ENCODE data around the gene NUAK2. TPM values are rescaled to one million over a fixed set of nuclear protein-coding genes. Genes with fewer than 3 reads are reported as not detected.
"Not testable (repeated sequence)": the region's sequence is repeated elsewhere in the genome, so short reads cannot be mapped to it uniquely, and the experiment has no call there.

NUAK2 gene
- total RNA-seq, 1 experiment from 2014 or later = 25.7 TPM

GRCh38 chr1:205368478-205368877 lies 46.9 kb upstream of the NUAK2 start:
- TF ChIP-seq CTCF (IDR thresholded peaks at IDR 0.05; ENCODE audit: insufficient read depth in 1 of 2, low read depth in 1 of 2, low read length in 1 of 2, severe bottlenecking in 1 of 2, unreplicated experiment in 1 of 2) = no peak
- Mint-ChIP-seq H3K4me3 (ENCODE audit: unreplicated experiment) (no peak overlapping the region), H3K27ac (ENCODE audit: unreplicated experiment) (no peak overlapping the region), H3K4me1 (ENCODE audit: low read depth, unreplicated experiment) (no peaks in the 10 kb centered on the region), H3K27me3 (ENCODE audit: insufficient read depth, unreplicated experiment) (peaks cover 9% of the 10 kb centered on the region), H3K9me3 (ENCODE audit: unreplicated experiment) (no peaks in the 10 kb centered on the region), H3K36me3 (ENCODE audit: insufficient read depth, unreplicated experiment) (no peaks in the 10 kb centered on the region)
- H3K4me3 ChIP-seq (ENCODE audit: low read depth, low read length) = no peak overlapping the region
- H3K4me1 ChIP-seq = no peaks in the 10 kb centered on the region
- H3K9me3 ChIP-seq = no peaks in the 10 kb centered on the region
- no TSS peak for BruUV-seq (replicated peaks)
- no peaks in the 10 kb centered on the region for H3K36me3 ChIP-seq (ENCODE audit: control insufficient read depth, insufficient read depth, low read length)
- no peaks in the 10 kb centered on the region for H3K27me3 ChIP-seq (replicated peaks; ENCODE audit: control insufficient read depth, insufficient read depth, low read length)
- ChIA-PET CTCF (no interaction called here), POLR2A (no interaction called here)
- DNase-seq = no peak
- intact Hi-C loops (cut with micrococcal nuclease; ENCODE audit: unreplicated experiment) = no loop called here

- intact Hi-C loops (cut with micrococcal nuclease; ENCODE audit: unreplicated experiment) = no loop called here
- Mint-ChIP-seq H3K27me3 (ENCODE audit: insufficient read depth, unreplicated experiment) (peaks cover 10% of the 10 kb centered on the region), H3K9me3 (ENCODE audit: unreplicated experiment) (no peaks in the 10 kb centered on the region), H3K36me3 (ENCODE audit: insufficient read depth, unreplicated experiment) (no peaks in the 10 kb centered on the region), H3K4me1 (ENCODE audit: low read depth, unreplicated experiment) (no peaks in the 10 kb centered on the region), H3K27ac (ENCODE audit: unreplicated experiment) (no peak overlapping the region), H3K4me3 (ENCODE audit: unreplicated experiment) (no peak overlapping the region)
- Histone ChIP-seq H3K9me3 (no peaks in the 10 kb centered on the region), H3K36me3 (ENCODE audit: control insufficient read depth, insufficient read depth, low read length) (no peaks in the 10 kb centered on the region), H3K4me3 (ENCODE audit: low read depth, low read length) (no peak overlapping the region), H3K4me1 (no peaks in the 10 kb centered on the region), H3K27me3 (replicated peaks; ENCODE audit: control insufficient read depth, insufficient read depth, low read length) (no peaks in the 10 kb centered on the region)
- CTCF ChIA-PET = interaction anchor here (0.6 kb wide), 2 partner anchors 41 to 92 kb away, joined by 3 read pairs; no protein-coding TSS in a partner anchor
- POLR2A ChIA-PET = no interaction called here
- DNase-seq = no peak
- no TSS peak for BruUV-seq (replicated peaks)
- TF ChIP-seq CTCF (IDR thresholded peaks at IDR 0.05; ENCODE audit: insufficient read depth in 1 of 2, low read depth in 1 of 2, low read length in 1 of 2, severe bottlenecking in 1 of 2, unreplicated experiment in 1 of 2) = no peak
Observed at GRCh38 chr1:205365945-205366463, 44.5 kb upstream of the NUAK2 start.

- H3K4me1 ChIP-seq; BruUV-seq (replicated peaks); H3K4me3 ChIP-seq (ENCODE audit: low read depth, low read length); H3K36me3 ChIP-seq (ENCODE audit: control insufficient read depth, insufficient read depth, low read length); H3K9me3 ChIP-seq; H3K36me3 Mint-ChIP-seq (ENCODE audit: insufficient read depth, unreplicated experiment); DNase-seq; H3K4me3 Mint-ChIP-seq (ENCODE audit: unreplicated experiment); H3K4me1 Mint-ChIP-seq (ENCODE audit: low read depth, unreplicated experiment); H3K27me3 ChIP-seq (replicated peaks; ENCODE audit: control insufficient read depth, insufficient read depth, low read length); POLR2A ChIA-PET; intact Hi-C loops (cut with micrococcal nuclease; ENCODE audit: unreplicated experiment); H3K27ac Mint-ChIP-seq (ENCODE audit: unreplicated experiment); H3K9me3 Mint-ChIP-seq (ENCODE audit: unreplicated experiment): not testable (repeated sequence)
- CTCF ChIA-PET = interaction anchor here (0.6 kb wide), 1 partner anchor 40 kb away, joined by 3 read pairs; no protein-coding TSS in a partner anchor
- peaks cover 13% of the 10 kb centered on the region for H3K27me3 Mint-ChIP-seq (ENCODE audit: insufficient read depth, unreplicated experiment)
Observed at GRCh38 chr1:205365086-205365485, 43.5 kb upstream of the NUAK2 start.

- BruUV-seq (replicated peaks) = no TSS peak
- no peaks in the 10 kb centered on the region for H3K4me1 Mint-ChIP-seq (ENCODE audit: low read depth, unreplicated experiment)
- no peak for TF ChIP-seq CTCF (IDR thresholded peaks at IDR 0.05; ENCODE audit: insufficient read depth in 1 of 2, low read depth in 1 of 2, low read length in 1 of 2, severe bottlenecking in 1 of 2, unreplicated experiment in 1 of 2)
- CTCF ChIA-PET = no interaction called here
- intact Hi-C loops (cut with micrococcal nuclease; ENCODE audit: unreplicated experiment) = no loop called here
- H3K27ac Mint-ChIP-seq (ENCODE audit: unreplicated experiment) = no peak overlapping the region
- POLR2A ChIA-PET = no interaction called here
- Histone ChIP-seq H3K4me1 (no peaks in the 10 kb centered on the region), H3K4me3 (ENCODE audit: low read depth, low read length) (no peak overlapping the region), H3K9me3 (no peaks in the 10 kb centered on the region), H3K36me3 (ENCODE audit: control insufficient read depth, insufficient read depth, low read length) (no peaks in the 10 kb centered on the region), H3K27me3 (replicated peaks; ENCODE audit: control insufficient read depth, insufficient read depth, low read length) (no peaks in the 10 kb centered on the region)
- peaks cover 27% of the 10 kb centered on the region for H3K27me3 Mint-ChIP-seq (ENCODE audit: insufficient read depth, unreplicated experiment)
- H3K4me3 Mint-ChIP-seq (ENCODE audit: unreplicated experiment) = no peak overlapping the region
- H3K36me3 Mint-ChIP-seq (ENCODE audit: insufficient read depth, unreplicated experiment) = no peaks in the 10 kb centered on the region
- no peaks in the 10 kb centered on the region for H3K9me3 Mint-ChIP-seq (ENCODE audit: unreplicated experiment)
- DNase-seq = no peak
Observed at GRCh38 chr1:205360891-205361290, 39.3 kb upstream of the NUAK2 start.
